ENCODE data around the gene LRRC36.
A peak's percentile ranks its signal among the peaks of the same experiment; 100 is the strongest.

LRRC36 gene

GRCh38 chr16:67294171-67294757, 32.4 kb upstream of the LRRC36 start:
- DNase-seq (ENCODE audit: low read depth in 2 of 2, low spot score in 1 of 2) = no peak

DNA sequence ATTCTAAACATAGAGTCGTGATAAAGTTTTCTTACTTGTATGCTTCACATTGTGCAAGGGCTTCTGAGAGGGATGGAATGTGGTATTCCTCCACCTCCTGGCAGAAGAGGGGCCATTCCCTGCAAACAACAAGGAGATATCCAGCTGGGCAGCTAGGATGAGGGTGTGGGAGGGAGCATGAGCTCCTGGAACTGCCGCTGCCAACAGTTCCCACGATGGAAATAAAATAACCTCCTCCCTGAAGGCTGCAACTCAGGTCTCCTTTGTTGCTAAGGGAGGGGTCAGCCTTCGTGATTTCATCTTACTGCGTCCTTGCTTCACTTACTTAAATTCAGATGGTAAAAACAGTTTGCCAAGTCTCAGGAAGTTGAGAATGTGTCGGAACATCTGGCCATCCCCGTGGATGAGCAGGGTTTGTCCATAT, 31.7 kb upstream of the LRRC36 start:
- DNase-seq (ENCODE audit: low read depth in 2 of 2, low spot score in 1 of 2) = no peak

- DNase-seq (ENCODE audit: low read depth in 2 of 2, low spot score in 1 of 2) = no peak
Observed at GRCh38 chr16:67296420-67296819, 30.2 kb upstream of the LRRC36 start.

- DNase-seq (ENCODE audit: low read depth in 2 of 2, low spot score in 1 of 2) = no peak
Observed at GRCh38 chr16:67298277-67298676, 28.3 kb upstream of the LRRC36 start.

DNA sequence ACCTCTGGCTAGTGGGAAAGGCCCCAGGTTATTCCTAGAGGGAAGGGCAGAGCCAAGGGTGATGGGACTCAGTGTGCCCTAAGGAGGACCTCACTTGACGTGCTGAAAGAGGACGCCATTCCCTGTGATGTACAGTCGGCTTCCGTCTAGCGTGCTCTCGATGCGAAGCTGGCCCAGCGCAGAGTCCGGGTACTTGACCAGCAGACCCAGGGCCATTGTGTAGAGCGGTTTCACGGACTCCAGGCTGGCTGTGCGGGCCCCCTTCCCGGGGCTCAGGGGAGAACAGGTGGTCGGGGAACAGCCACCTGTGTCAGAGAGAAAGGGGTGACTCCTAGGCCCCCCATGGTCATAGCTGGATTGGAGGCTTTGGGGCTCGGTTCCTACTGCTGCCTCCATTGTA, 27.3 kb upstream of the LRRC36 start:
- no peak for DNase-seq (ENCODE audit: low read depth in 2 of 2, low spot score in 1 of 2)

GRCh38 chr16:67301080-67301782, 25.4 kb upstream of the LRRC36 start:
- no peak for DNase-seq (ENCODE audit: low read depth in 2 of 2, low spot score in 1 of 2)

GRCh38 chr16:67302076-67302475, 24.5 kb upstream of the LRRC36 start:
- no peak for DNase-seq (ENCODE audit: low read depth in 2 of 2, low spot score in 1 of 2)

- no peak for DNase-seq (ENCODE audit: low read depth in 2 of 2, low spot score in 1 of 2)
Observed at GRCh38 chr16:67302970-67303369, 23.6 kb upstream of the LRRC36 start.

GRCh38 chr16:67304020-67304419, 22.6 kb upstream of the LRRC36 start:
- DNase-seq (ENCODE audit: low read depth in 2 of 2, low spot score in 1 of 2) = no peak

- no peak for DNase-seq (ENCODE audit: low read depth in 2 of 2, low spot score in 1 of 2)
Observed at GRCh38 chr16:67305216-67306071, 21.2 kb upstream of the LRRC36 start.

- DNase-seq (ENCODE audit: low read depth in 2 of 2, low spot score in 1 of 2) = no peak
Observed at GRCh38 chr16:67310561-67310960, 16.1 kb upstream of the LRRC36 start.

- peak; percentile 22 to 41 for DNase-seq (ENCODE audit: low read depth in 2 of 2, low spot score in 1 of 2)
Observed at GRCh38 chr16:67311607-67312488, 14.8 kb upstream of the LRRC36 start.

DNA sequence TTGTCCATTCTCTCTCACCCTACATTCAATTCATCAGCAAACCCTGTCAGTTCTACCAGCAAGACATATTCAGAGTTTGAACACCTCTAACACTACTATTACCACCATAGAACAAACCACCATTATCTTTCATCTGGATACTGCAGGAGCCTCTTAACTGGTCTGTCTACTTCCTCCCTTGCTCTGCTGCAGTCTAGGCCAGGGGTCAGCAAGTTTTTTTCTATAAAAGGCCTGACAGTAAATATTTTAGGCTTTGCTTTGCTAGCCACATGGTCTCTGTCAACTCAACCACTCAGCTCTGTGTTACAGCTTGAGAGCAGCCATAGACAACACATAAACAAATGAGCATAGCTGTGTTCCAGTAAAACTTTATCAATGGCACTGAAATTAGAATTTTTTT, 13.9 kb upstream of the LRRC36 start:
- DNase-seq (ENCODE audit: low read depth in 2 of 2, low spot score in 1 of 2) = no peak

- no peak for DNase-seq (ENCODE audit: low read depth in 2 of 2, low spot score in 1 of 2)
Observed at GRCh38 chr16:67317853-67318252, 8.8 kb upstream of the LRRC36 start.

- no peak for DNase-seq (ENCODE audit: low read depth in 2 of 2, low spot score in 1 of 2)
Observed at GRCh38 chr16:67326115-67326471, 522 bp upstream of the LRRC36 start.

- no peak for DNase-seq (ENCODE audit: low read depth in 2 of 2, low spot score in 1 of 2)
Observed at GRCh38 chr16:67327743-67328142, 1.1 kb downstream of the LRRC36 start.

DNA sequence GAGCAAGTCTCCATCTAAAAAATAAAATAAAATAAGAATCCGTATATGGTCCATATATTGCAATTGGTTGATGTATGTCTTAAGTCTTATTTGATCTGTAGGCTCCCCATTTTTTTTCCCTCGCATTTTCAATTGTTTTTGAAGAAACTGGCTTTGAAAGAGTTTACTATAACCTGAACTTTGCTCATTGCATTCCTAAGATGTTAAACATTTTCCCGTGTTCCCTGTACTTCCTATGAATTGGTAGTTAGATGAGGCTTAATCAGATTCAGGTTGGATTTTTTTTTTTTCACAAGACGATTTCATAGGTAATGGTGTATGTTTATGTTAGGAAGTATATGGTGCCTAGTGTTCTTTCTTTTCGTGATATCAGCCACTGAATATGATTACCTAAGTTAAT, 3.3 kb downstream of the LRRC36 start:
- no peak for DNase-seq (ENCODE audit: low read depth in 2 of 2, low spot score in 1 of 2)

DNA sequence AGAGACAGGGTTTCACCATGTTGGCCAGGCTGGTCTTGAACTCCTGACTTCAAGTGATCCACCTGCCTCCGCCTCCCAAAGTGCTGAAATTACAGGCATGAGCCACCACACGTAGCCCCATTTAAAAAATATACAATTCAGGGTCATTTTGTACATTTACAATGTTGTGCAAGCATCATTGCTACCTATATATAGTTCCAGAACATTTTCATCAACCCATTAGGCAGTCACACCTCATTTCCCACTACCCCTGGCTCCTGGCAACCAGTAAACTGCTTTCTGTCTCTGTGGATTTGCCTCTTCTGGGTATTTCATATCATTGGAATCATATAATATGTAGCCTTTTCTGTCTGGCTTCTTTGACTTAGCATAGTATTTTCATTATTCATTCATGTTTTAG, 6.7 kb downstream of the LRRC36 start:
- no peak for DNase-seq (ENCODE audit: low read depth in 2 of 2, low spot score in 1 of 2)

- no peak for DNase-seq (ENCODE audit: low read depth in 2 of 2, low spot score in 1 of 2)
Observed at GRCh38 chr16:67336116-67336515, 9.5 kb downstream of the LRRC36 start.

DNA sequence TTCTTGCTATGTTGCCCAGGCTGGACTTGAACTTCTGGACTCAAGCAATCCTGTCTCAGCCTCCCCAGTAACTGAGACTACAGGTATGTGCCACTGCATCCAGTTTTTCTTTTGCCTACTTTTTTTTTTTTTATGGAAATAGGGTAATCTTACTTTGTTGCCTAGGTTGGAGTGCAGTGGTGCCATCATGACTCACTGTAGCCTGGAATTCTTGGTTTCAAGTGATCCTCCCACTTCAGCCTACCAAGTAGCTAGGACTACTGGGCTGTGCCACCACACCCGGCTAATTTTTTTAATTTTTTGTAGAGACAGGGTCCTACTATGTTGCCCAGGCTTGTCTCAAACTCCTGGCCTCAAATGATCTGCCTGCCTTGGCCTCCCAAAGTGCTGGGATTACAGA, 10.0 kb downstream of the LRRC36 start:
- DNase-seq (ENCODE audit: low read depth in 2 of 2, low spot score in 1 of 2) = no peak

GRCh38 chr16:67339453-67339852, 12.8 kb downstream of the LRRC36 start:
- DNase-seq (ENCODE audit: low read depth in 2 of 2, low spot score in 1 of 2) = no peak

Measured in stimulated activated CD8-positive, alpha-beta memory T cell treated with anti-CD3 and anti-CD28 coated beads, Interleukin-4, amount 100 ng/mL, for 4 hours (primary cell).